GM12878 (cell line): ENCODE results near the gene TMEM171.

Experiments used
- EED ChIP-seq: sonication (generic); IDR thresholded peaks from 2 replicates; pipeline ENCODE4 v1.6.1; 2016; ENCODE audit warnings: antibody characterized with exemption, low read depth
- FOXK2 ChIP-seq: fragments of 450-650 bp; IDR thresholded peaks from 2 replicates; pipeline ENCODE4 v1.6.1; 2017; ENCODE audit warnings: mild to moderate bottlenecking, moderate library complexity
- POLR2A ChIP-seq: IDR thresholded peaks from 2 replicates; pipeline ENCODE4 v1.6.1; 2011; ENCODE audit warnings: low read depth, mild to moderate bottlenecking, low read length
- POLR2AphosphoS5 ChIP-seq: IDR thresholded peaks from 2 replicates; pipeline ENCODE4 v1.6.1; 2011; ENCODE audit warnings: mild to moderate bottlenecking, low read length, inconsistent platforms
- RBBP5 ChIP-seq: fragments of 200-600 bp; sonication (generic); conservative IDR thresholded peaks from 2 replicates; pipeline ENCODE4 v1.6.1; 2016
- RFX5 ChIP-seq: IDR thresholded peaks from 2 replicates; pipeline ENCODE4 v1.6.1; 2011; ENCODE audit warnings: low read depth, low read length, improper control_type of control experiment
- SMC3 ChIP-seq: IDR thresholded peaks from 2 replicates; pipeline ENCODE4 v1.6.1; 2011; ENCODE audit warnings: low read length, improper control_type of control experiment, borderline replicate concordance
- TF ChIP-seq, protein P1 (sequence below), 3 experiments: IDR thresholded peaks in 2 of 3; conservative IDR thresholded peaks in 1 of 3; 2 replicates each; pipeline ENCODE4 v1.5.1; 2011; ENCODE audit warnings: low read depth in 3 of 3, low read length in 3 of 3, mild to moderate bottlenecking in 3 of 3, control low read depth in 2 of 3, moderate library complexity in 2 of 3, inconsistent platforms in 1 of 3, mixed read lengths in 1 of 3; ENCODE audit not compliant: control insufficient read depth in 2 of 3, insufficient read depth in 1 of 3; ENCODE audit errors: extremely low read depth in 1 of 3
- TF ChIP-seq, protein P2 (sequence below): IDR thresholded peaks from 2 replicates; pipeline ENCODE4 v1.6.1; 2012; ENCODE audit warnings: low read depth, low read length, improper control_type of control experiment

DNA sequence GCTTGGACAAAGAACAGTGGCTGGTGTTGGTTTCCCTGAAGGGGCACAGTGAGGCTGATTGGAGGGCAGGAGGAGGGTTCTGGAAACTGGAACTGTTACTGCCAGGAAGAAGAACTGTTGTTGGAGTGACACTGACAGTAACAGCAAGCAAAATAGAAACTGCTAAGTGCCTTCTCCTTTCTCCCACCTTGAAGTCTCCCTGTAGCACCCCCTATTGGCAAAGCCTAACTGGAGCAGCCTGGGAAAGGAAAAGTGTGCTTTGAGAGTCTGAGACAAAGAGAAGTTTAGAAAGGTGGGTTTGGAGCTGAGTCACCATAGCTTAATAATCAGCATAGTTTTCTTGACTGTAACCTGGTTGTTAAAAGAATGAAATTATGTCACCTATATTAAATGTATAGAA, 50.1 kb downstream of the TMEM171 start:
- TF ChIP-seq, protein P1, sequence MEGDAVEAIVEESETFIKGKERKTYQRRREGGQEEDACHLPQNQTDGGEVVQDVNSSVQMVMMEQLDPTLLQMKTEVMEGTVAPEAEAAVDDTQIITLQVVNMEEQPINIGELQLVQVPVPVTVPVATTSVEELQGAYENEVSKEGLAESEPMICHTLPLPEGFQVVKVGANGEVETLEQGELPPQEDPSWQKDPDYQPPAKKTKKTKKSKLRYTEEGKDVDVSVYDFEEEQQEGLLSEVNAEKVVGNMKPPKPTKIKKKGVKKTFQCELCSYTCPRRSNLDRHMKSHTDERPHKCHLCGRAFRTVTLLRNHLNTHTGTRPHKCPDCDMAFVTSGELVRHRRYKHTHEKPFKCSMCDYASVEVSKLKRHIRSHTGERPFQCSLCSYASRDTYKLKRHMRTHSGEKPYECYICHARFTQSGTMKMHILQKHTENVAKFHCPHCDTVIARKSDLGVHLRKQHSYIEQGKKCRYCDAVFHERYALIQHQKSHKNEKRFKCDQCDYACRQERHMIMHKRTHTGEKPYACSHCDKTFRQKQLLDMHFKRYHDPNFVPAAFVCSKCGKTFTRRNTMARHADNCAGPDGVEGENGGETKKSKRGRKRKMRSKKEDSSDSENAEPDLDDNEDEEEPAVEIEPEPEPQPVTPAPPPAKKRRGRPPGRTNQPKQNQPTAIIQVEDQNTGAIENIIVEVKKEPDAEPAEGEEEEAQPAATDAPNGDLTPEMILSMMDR (IDR thresholded peaks at IDR 0.05 in 2 of 3, conservative IDR thresholded peaks at IDR 0.05 in 1 of 3; ENCODE audit: control insufficient read depth in 2 of 3, extremely low read depth in 1 of 3, insufficient read depth in 1 of 3, low read depth in 3 of 3, low read length in 3 of 3) = peak; percentile 40 to 56 (median 51); a peak in 5 of 6 replicates
- TF ChIP-seq POLR2A (no peak), FOXK2 (no peak), POLR2AphosphoS5 (no peak), RBBP5 (no peak), RFX5 (no peak), SMC3 (peak; percentile 17; the same call in 1 of the 2 replicates), EED (no peak)
- TF ChIP-seq, protein P2, sequence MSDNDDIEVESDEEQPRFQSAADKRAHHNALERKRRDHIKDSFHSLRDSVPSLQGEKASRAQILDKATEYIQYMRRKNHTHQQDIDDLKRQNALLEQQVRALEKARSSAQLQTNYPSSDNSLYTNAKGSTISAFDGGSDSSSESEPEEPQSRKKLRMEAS = no peak
